HG03139 (cell line): ENCODE data around the gene GLOD5.

Experiments
- ATAC-seq: cut with Tn5 transposase; IDR thresholded peaks from one replicate; pipeline ENCODE4 v1.9.1; 2021; ENCODE audit not compliant: unreplicated experiment

GLOD5 gene

DNA sequence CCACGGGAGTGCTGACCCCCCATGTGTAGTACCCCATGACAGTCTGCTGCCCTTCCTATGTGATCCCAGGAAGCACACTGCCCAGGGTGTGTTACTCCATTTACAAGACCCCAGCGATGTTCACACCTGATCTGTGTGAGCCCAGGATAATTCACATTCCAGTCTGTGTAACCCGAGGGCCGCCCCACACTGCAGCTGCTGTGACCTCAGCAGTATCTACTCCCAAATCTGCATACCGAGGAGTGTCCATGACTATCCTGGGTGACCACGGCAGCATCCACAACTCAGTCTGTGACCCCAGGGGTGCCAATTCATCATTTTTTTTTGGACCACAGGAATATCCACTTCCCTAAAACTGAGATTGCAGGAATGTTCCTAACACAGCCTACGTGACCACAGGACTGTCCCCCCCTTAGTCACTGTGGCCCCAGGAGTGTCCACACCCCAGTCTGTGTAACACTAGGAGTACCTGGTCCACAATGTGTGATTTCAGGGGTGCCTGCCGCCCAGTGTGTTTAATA lies 7.8 kb upstream of the GLOD5 start:
- no peak for ATAC-seq

DNA sequence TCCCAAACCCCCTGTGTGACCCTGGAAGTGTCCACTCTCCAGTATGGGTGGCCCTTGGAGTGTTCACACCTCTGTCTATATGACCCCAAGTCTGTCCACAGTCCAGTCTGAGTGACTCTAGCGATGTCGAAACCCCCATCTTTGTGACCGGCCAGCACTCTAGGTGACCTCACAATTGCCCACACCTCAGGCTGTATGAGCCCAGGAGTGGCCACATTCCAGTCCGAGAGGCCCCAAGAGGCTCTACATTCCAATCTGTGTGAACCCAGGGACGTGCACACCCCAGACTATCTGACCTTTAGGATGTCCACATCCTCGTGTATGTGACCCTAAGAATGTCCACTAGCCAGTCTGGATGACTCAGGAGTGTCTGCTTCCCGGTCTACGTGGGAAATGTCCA lies 7.3 kb upstream of the GLOD5 start:
- ATAC-seq = no peak

DNA sequence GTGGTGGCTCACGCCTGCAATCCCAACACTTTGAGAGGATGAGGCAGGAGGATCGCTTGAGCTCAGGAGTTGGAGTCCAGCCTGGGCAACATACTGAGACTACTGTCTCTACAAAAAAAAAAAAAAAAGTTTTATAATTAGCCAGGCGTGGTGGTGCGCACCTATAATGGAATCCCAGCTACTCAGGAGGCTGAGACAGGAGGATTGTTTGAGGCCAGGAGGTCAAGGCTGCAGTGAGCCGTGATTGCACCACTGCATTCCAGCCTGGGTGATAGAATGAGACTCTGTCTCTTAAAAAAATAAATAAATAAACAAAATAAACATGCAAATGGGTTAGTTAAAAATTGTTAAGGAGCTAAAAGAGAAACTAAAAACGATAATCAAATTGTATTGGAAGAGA lies 7.7 kb downstream of the GLOD5 start:
- ATAC-seq = no peak

DNA sequence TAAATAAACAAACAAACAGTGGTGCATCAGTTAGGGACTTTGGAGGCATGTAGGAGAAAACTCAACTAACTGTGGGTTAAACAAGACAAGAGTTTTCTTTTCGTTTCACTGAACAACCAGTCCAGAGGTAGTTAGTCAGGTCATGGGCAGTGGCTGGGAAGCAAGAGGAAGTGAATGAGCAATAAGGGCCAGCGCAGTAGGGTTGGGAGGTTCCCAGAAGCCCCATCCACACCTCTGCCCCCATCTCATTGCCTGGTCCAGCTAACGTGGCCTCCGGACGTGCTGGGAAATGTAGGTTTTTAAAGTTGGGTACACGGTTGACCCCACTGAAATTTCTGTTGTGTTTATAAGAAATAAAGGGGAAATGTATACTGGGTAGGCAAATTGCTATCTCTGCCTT lies 8.7 kb downstream of the GLOD5 start:
- ATAC-seq = no peak

DNA sequence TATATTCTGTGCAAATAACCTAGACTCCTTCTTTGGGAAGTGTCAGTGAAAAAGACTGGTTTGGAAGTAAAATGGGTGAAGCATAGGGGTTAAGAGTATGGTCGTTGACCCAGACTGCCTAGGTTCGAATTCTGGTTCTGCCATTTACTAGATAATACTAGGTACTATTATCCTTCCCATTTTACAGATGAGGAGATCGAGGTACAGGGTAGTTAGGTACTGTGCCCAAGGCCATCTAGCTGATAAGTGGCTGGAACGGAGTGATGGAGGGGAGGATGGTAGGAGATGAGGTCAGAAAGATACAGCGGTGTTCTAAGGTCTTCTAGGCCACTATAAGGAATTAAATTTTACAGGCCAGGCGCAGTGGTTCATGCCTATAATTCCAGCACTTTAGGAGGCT lies 11.1 kb downstream of the GLOD5 start:
- no peak for ATAC-seq

DNA sequence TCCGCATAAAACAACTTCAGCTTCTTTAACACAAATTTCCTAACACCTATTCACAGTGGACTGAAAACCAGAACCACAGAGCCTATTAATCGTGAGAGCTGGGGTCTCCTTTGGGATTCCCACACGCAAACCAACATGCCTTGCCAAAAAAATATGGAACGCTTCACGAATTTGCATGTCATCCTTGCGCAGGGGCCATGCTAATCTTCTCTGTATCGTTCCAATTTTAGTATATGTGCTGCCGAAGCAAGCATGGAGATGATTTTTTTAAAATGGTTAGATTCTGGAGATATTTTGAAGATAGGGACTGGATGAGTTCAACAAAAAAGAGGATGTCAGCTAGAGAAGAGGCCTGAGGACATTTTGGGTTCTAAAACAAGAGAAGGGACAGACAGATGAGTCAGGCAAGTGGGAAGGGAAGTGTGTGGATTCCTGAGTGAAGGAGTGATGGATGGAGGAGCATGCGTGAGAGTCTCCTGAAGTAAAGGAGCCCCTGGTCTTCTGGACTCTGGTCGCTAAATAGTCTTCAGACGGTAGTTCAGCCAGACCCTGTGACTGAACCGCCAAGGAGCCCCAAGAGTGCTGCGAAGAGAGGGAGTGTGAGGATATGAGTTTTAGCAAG lies 15.4 kb downstream of the GLOD5 start:
- no peak for ATAC-seq

DNA sequence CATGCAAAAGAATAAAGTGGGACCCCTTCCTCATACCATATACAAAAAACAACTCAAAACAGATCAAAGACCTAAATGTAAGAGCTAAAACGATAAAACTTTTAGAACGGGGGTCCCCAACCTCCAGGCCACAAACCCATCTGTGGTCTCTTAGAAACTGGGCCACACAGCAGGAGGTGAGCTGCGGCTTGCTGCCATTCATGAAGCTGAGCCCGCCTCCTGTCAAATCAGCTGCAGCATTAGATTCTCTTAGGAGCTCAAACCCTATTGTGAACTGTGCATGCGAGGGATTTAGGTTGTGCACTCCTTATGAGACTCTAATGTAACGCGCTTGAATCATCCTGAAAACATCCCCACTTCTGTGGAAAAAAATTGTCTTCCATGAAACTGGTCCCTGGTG lies 17.9 kb downstream of the GLOD5 start:
- ATAC-seq = no peak

DNA sequence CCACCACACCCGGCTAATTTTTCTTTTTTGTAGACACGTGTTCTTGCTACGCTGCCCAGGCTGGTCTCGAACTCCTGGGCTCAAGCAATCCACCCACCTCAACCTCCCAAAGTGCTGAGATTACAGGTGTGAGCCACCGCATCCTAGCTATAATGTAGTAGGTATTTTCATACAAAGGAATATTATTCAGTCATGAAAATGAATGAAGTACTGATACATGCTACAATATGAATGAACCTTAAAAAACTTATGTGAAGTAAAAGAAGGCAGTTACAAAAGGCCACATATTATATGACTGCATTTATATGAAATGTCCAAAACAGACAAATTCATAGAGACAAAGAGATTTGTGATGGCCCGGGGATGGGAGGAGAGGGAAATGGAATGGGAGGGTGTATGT lies 20.2 kb downstream of the GLOD5 start:
- ATAC-seq = no peak

DNA sequence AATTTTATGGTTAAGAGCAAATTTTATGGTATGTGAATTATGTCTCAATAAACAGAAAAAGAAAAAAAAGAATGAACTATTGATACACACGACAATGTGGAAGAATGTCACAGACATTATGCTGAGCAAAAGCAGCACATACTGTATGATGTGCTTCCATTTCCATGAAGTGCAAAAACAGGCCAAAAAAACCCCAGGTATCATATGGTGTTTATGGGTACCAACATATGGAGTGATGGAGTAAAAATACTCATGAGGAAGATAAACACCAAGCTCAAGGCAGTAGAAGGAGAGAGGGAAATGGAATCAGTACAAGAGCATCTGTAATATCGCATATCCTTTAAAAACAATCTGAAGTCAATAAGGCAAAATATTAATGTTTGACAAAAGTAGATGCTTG lies 20.7 kb downstream of the GLOD5 start:
- no peak for ATAC-seq

DNA sequence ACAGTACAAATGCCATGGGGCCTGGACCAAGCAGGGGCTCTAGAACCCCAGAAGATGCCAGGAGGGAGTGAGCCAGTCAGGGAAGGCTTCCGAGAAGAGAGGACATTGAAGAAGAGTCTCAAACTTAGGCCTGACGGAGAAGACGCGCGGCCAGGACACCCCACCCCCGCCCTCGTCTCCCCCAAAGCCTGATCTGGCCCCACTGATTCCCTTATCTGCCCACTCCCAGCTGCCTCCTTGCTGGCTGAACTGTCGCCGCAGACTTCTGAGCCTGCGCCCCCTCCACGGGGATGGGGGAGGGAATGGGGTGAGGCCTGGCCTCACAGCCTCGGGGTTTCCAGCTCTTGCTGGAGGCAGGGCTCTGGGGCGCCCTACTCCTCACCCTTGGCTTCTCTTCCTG lies 21.2 kb downstream of the GLOD5 start:
- no peak for ATAC-seq

DNA sequence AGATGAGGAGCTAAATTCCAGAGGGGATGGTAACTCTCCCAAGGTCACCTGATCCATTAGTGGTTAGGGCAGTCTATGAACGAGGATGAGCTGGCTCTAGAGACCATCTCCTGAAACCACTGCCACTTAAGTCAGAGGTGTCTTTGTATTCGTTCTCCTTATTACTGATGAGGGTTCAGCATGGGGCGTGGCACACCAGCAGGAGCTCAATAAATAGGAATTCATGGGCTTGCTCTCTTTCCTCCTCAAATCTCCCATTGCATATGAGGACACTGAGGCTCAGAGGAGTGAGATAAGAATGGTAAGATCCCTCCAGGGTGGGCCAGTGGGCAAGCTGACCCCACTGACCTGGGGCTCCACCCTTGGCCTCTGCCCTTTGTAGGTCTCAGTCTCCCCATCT lies 23.2 kb downstream of the GLOD5 start:
- no peak for ATAC-seq

DNA sequence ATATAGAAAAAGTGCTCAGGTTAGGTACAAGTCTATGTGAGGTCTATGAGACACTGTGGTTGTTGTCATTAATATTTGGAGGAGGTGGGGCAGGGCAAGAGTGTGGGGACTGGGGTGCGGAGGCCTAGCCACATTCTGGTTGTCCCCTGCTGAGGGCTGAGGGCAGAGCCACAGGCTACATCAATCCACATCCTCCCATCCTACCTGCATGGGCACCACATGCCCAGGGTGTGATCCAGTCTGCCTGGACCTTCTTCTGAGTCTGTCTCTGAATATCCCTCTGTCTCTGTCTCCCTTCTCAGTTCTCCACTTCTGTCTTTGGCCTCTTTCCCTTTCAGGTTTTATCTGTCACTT lies 23.6 kb downstream of the GLOD5 start:
- ATAC-seq = no peak

DNA sequence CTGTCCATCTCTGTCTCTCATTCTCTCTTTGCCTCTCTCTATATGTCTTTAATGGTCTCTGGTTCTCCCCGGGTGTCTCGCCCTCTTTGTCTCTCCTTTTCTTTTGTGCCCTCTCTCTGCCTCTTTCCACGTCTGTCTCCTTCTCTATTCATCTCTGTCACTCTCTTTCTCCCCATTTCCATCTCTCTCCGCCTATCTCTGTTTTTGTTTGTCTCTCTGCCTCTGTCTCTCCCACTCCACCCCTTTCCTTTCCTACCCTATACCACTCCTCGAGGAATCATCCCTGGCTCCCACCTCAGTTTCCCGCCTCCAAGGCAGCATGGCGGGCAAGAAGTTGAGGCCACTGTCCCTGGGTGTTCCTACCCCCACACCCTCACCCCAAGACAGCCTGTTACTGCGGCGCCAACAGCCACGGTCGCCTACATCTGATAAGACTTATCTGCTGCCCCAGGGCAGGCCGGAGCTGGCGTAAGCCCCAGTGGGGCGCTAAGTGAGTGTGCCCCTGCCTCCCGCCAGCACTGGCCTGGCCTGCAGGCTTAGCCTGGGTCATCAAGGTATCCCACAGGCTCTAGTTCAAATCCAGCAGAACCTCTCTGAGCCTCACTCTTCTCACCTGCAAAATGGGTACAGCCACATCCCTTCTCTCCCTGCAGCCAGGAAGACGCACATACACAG lies 24.1 kb downstream of the GLOD5 start:
- ATAC-seq = no peak

DNA sequence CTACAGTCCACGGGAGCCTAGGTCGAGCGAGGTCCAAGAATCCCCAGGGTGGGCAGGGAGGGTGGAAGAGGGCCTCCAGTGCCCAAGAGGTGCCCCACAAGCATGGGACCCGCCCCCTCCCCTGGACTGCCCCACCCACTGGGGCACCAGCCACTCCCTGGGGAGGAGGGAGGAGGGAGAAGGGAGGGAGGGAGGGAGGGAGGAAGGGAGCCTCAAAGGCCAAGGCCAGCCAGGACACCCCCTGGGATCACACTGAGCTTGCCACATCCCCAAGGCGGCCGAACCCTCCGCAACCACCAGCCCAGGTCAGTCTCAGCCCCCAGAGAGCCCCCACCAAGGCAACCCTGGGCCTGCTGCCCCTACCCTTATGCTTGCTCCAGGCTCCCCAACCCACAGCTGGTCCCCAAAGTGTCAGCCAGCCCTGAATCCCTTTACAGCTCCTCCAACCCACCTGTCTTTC lies 24.8 kb downstream of the GLOD5 start, which contains the start of gene GATA1:
Gene GATA1, plus strand, starts transcription at position 250 of the 460 bp plus-strand sequence. CDS start 4,520 bp downstream, outside the sequence.
- ATAC-seq = no peak

DNA sequence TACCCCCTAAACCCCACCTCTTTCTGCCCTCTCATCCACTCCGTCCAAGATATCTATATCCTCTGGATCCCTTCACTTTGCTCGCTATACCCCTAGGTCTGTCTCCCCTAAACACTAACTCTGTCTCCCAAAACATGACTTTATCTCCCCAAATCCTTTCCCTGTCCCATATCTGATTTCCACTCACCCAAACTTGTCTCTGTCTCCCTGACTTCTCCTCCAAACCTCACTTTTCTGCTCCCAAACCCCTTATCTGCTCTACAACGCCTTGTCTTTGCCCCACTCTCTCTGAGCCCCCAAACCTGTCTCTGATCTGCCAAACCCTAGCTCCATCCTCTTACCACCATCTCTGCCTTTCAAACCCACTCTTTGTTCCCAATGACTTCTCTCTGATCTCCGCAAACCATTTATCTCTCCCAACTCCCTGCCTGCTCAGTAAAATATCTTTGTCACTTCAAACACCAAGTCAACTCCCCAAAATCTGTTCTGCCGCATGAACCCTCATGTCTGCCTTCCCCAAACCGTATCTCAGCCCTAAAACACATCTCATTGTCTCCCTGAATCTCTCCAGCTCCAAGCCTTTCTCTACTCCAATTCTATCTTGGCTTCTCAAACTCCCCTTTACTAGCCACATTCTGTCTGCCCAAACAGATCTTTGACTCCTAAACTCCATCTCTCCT lies 25.4 kb downstream of the GLOD5 start:
- ATAC-seq = no peak

DNA sequence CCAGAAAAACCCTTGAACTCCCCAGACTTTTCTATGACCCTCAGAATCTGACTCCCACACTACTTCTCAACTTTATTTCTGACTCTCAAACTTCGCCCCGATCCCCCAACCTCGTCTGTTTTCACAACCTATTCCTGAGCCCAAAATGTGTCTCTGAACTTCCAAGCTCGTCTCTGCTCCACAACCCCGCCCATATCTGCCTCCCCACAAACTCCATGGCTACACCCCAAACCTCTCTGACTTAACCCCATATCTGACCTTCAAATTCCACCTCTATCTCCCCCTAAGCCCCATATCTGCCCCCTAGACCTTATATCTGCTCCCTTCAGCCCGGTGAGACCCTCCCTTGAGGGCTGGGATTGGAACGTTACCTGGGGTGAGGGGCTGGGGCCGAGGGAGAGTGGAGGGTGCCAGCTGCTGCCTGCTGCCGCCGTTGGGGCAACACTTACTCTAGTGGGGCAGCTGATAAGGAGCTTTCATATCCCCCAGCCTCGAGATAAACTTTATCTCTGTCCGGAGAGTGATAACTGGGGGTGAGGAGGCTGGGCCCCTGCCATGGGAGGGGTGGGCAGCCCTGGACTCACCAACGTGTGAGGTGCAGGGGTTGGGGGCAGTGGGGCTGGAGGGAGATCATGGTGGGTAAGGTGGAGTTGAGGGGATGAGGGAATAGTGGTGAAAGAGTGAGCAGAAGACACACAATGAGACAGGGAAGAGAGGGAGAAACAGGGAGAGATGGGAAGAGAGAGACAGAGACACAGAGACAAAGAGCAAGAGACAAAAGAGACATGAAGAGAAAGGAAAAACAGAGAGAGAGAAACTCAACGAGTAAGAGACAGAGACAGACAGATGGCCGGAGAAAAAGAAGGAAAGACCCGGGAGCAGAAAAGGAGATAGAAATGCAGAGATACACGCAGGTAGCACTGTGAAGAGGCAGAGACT lies 26.2 kb downstream of the GLOD5 start:
- no peak for ATAC-seq

DNA sequence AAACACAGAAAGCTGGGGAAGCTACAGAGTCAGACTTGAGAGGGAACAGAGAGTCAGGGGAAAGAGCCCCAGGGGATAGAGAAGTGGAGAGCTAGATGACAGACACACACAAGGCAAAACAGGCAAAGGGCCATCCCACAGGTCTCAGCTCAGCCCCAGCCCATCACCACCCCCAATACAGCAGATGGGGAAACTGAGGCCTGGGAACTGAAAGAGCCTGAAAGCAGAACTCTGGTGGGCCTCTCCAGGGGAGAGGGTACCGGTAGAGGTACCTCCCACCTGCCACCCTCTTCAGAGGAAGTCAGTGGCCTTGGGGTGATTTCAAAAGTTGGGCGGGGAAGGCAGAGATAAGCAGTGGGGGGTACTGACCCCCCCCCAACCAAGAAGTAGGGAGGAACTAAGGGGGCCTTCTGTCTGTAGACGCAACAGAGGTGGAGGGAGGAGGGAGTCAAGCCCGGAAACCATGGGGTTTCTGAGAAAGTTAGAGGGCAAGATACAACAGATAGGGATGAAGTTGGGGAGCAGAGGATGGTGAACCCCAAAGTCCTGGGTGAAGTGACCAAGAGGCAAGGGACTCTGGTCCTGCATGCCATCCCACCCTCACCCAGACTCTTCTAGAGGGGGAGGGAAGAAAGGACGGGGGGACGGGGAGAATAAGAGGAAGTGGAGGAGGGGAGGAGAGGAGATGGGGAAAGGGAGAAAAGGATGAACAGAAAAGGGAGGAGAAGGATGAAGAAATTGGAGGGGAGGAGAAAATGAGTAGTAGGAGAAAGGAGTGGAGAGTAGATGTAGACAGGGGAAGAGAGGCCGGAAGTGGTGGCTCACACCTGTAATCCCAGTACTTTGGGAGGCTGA lies 28.0 kb downstream of the GLOD5 start:
- ATAC-seq = no peak

DNA sequence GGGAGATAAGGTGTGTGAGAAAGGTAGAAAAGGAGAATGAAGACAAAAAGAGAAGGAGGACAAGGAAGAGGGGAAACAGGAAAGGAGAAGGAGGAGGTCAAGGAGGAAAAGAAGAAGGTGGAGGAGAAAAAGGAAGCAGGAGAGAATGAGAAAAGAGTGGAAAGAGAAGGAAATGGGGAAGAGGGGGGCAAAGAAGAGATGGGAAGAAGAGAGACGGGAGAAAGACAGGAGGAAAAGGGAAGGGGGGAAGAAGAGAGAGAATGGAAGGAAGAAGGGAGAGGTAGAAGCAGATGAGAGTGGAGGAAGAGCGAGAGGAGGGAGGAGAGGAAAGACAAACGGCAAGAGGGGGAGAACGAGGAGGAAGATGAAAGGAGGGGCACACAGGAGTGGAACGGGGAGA lies 28.9 kb downstream of the GLOD5 start:
- no peak for ATAC-seq

DNA sequence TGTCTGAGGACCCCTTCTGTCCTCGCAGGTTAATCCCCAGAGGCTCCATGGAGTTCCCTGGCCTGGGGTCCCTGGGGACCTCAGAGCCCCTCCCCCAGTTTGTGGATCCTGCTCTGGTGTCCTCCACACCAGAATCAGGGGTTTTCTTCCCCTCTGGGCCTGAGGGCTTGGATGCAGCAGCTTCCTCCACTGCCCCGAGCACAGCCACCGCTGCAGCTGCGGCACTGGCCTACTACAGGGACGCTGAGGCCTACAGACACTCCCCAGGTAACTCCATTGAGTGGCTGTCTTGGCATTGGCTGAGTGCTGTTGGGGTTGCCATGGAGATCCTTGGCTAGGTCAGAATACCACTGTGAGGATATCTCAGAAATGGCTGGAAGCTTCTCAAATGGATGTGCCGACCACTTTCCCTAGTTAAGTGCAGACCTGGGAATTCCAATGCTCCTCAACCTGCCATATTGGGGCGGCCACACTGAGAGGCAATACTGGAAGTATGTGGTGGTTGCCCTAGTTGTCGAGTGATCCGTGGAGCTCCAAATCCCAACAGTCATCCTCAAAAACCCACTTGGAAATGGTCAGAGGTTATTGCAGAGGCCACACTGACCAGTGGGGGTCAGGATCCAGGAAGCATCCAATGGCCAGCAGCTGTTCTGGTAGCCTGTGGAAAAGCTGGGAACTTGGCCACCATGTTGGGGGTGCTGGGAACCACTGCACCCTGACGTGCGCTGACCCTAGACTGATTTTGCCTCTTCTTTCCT lies 29.7 kb downstream of the GLOD5 start:
- ATAC-seq = no peak
